NCI-H82 (cell line): ENCODE data around the gene GRM2.
"Not testable (repeated sequence)": the region's sequence is repeated elsewhere in the genome, so short reads cannot be mapped to it uniquely, and the experiment has no call there.

Experiments
- DNase-seq: peaks from one replicate; lab custom pipeline; 2025; lab: John Stamatoyannopoulos, UW

The GRM2 gene

DNA sequence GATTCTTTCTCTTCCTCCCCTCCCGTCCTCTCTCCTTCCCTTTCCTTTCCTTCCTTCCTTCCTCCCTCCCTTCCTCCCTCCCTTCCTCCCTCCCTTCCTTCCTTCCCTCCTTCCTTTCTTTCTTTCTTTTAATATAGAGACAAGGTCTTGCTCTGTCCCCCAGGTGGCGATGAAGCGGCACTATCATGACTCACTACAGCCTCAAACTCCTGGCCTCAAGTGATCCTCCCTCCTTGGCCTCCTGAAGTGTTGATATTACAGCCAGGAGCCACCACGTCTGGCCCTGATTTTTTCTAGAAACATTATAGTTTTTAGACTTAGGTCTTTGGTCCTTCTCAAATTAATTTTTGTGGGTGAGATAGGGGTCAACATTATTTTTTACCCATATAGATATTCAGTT is 15.5 kb downstream of the GRM2 start:
- peak; percentile 27 for DNase-seq

DNA sequence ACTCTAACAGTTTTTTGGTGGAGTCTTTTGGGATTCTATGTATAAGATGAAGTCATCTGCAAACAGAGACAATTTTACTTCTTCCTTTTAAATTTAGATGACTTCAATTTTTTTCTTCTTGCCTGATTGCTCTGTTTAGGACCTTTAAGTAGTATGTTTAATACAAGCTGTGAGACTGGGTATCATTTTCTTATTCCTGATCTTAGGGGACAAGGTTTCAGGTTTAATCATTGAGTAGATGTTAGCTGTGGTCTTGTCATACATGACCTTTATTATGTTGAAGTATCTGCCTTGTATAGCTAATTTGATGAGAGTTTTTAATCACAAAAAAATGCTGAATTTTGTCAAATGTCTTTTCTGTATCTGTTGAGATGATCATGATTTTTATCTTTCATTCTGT is 20.6 kb downstream of the GRM2 start:
- no peak for DNase-seq

DNA sequence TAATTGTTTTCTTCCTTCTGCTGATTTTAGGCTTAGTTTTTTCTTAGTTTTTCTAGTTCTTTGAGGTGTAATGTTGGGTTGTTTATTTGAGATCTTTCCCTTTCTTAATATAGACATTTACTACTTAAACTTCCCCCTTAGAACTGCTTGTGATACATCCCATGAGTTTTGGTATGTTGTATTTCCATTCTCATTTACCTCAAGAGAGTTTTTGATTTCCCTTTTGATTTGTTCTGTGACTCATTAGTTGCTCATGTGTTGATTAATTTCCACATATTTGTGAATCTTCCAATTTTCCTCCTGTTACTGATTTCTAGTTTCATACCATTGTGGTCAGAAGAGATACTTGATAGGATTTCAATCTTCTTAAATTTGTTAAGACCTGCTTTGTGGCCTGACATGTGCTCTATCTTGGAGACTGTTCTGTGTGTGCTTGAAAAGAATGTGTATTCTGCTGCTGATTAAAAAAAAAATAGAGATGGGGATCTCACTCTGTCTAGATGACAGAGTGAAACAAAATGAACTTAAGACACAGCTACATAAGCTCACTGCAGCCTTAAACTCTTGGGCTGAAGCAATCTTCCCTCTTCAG is 22.3 kb downstream of the GRM2 start:
- DNase-seq = no peak

DNA sequence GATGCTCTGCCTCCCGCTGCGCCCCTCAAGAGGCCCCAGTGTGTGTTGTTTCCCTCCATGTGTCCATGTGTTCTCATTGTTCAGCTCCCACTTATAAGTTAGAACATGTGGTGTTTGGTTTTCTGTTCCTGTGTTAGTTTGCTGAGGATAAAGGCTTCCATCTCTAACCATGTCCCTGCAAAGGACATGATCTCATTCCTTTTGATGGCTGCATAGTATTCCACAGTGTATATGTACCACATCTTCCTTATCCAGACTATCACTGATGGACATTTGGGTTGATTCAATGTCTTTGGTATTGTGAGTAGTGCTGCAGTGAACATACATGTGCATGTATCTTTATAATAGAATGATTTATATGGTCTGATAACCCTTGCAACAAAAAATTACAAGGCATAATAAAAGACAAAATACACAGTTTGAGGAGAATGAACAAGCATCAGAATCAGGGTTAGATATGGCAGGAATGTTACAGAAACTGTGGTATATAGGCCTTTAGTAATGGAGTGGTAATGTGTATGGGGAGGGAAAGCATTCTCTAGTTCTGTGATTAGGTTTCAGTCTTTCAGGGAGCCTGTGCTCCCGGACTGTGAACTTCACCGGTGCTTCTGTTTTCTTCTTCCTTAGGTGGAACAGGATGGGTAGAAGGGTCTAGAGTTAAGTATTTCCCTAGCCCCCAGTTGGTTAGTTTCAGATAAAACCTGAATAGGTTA is 27.1 kb downstream of the GRM2 start:
- no peak for DNase-seq

DNA sequence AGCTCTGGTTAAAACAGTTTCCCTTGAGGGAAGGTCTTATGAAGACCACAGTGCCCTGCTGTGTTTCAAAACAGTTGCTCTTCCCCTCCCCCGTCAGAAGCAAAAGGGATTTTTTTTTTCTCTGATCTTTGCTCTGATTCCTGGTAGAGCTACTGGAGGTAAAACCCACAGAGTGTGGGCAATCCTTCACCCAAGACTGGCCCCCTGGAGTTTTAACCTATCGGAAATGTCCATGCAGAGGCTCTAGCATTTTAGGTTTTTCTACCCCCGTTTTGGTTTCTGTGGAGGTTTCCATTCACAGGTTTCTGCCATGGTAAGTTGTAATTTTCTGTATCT is 27.7 kb downstream of the GRM2 start:
- DNase-seq = no peak

DNA sequence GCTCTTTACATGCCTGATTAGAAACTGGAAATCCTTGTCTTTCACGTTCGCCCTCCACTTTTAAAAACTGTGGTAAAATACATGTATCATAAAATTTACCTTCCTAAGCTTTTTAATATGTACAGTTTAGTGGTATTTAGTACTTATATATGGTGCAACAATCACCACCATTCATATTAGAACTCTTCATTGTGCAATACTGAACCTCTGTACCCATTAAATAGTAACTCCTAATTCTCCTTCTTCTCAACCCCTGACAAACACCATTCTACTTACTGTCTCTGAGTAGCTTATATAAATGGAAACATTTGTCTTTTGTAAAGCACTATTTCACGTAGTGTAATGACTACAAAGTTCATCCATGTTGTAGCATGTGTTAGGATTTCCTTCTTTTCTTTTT is 28.2 kb downstream of the GRM2 start:
- no peak for DNase-seq

DNA sequence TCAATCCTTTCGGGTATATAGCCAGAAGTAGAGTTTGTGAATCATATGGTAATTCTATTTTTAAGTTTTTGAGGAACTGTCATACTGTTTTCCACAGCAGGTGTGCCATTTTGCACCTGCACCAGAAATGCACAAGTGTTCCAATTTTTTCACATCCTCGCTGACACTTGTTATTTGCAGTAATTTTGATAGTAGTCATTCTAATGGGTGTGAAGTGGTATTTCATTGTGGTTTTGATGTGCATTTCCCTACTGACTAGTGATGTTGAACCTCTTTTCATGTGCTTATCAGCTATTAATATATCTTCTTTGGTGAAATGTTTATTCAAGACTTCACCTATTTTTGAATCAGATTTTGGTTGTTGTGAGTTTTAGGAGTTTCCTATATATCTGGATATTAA is 29.1 kb downstream of the GRM2 start:
- DNase-seq = no peak

DNA sequence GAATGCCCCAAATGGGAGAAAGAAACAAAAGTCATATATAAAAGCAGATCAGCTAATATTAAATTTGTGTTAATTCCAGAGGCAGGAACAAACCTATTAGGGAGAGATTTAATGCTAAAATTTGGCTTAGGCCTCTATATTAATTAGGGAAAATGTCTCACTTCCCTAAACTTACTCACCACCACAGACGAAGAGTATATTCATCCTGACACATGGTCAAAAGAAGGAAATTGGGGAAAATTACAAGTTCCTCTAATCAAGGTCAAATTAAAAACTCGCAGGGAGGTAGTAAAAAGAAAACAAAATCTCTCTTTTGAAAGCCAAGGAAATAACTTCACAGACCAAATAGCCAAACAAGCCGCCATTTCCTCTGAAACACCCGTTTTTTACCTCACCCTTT is 32.2 kb downstream of the GRM2 start:
- DNase-seq = no peak

DNA sequence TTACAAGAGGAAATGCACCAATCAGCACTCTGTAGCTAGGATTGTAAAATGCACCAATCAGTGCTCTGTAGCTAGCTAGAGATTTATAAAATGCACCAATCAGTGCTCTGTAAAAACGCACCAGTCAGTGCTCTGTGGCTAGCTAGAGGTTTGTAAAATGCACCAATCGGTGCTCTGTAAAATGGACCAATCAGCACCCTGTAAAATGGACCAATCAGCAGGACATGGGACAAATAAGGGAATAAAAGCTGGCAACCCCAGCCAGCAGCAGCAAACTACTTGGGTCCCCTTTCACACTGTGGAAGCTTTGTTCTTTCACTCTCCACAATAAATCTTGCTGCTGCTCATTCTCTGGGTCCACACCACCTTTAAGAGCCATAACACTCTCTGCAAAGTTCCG is 35.5 kb downstream of the GRM2 start:
- DNase-seq = not testable (repeated sequence)

DNA sequence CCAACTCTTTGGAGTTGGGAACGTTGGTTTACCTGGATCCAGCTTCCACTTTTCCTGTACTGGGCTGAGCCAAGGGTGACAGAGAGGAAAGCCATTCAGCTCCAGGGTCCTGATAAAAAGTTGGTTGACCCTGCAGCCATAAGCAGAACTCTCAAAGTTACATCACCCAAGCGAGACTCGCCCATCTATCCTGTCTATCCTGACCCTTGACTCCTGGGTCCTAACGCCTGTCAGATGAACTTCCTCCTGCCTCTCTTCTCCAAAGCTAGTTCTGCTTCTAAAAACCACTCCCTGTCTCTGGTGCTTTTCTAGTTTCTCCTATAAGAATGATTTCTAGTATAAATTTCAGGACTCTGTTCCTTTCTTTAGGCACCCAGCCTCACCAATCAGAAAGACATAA is 36.1 kb downstream of the GRM2 start:
- DNase-seq = not testable (repeated sequence)

DNA sequence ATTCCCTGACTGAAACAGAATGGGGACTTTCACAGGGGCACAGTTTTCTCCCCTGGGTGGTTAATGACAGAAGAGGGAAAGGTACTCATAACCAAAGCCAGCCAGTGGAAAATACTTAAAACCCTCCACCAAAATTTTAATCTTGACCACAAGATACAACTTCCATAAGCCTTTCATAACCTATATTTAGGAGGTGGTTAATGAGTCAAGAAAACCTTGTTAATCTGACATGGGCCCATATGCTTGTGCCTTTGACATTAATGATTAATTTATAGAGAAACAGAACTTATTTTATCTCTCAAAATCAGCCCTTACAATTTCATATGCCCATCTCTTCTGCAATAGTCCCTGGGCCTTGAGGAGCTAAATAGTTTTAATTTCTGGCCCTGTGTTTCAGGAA is 41.0 kb downstream of the GRM2 start:
- no peak for DNase-seq

DNA sequence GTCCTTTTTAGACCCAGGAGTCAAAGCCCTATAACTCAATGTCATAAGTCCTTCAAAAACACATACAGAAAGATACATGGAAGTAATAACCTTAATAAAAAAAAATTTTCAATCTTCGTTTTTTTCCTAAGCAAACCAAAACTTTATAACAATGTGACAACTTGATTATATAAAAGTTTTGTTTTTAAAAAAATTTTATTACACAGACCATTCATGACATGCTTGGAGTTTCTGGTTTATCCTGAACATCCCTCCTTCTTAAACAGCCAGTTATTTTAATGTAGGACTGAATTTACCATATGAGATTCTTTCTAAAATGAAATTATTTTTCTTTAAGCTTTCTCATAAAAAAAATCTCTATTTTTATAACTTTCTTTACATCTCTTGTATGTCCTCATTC is 41.5 kb downstream of the GRM2 start:
- DNase-seq = no peak

DNA sequence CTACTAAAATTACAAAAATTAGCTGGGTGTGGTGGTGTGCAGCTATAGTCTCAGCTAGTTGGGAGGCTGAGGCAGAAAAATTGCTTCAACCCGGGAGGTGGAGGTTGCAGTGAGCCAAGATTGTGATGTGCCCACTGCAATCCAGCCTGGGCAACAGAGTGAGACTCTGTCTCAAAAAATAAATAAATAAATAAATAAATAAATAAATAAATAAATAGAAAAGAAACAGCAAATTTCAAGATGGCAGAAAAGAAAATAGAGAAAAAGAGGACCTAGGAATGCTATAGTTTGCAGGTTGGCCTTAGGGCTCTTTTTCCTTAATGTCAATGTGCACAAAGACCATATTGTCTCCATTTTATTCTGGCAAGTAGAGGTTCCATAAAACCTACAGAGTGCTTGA is 44.0 kb downstream of the GRM2 start:
- no peak for DNase-seq

DNA sequence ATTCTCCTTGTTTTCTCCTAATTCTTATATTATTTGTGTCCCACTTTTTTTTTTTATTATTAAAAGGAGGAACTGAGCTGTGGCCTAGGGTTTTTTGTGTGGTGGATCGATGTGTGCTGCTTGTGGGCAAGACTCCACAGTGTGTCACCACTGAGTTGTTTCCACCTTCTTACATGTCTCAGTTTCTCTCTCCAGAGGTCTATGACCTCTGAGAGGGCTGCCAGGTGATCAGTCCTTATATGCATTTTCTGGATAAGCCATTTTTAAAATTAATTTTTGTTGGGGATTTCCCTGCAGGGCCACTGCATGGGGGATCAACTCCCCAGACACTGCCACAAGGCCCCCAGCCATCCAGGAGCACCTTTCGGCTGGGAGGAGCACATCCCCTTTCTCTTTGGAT is 44.4 kb downstream of the GRM2 start:
- no peak for DNase-seq

DNA sequence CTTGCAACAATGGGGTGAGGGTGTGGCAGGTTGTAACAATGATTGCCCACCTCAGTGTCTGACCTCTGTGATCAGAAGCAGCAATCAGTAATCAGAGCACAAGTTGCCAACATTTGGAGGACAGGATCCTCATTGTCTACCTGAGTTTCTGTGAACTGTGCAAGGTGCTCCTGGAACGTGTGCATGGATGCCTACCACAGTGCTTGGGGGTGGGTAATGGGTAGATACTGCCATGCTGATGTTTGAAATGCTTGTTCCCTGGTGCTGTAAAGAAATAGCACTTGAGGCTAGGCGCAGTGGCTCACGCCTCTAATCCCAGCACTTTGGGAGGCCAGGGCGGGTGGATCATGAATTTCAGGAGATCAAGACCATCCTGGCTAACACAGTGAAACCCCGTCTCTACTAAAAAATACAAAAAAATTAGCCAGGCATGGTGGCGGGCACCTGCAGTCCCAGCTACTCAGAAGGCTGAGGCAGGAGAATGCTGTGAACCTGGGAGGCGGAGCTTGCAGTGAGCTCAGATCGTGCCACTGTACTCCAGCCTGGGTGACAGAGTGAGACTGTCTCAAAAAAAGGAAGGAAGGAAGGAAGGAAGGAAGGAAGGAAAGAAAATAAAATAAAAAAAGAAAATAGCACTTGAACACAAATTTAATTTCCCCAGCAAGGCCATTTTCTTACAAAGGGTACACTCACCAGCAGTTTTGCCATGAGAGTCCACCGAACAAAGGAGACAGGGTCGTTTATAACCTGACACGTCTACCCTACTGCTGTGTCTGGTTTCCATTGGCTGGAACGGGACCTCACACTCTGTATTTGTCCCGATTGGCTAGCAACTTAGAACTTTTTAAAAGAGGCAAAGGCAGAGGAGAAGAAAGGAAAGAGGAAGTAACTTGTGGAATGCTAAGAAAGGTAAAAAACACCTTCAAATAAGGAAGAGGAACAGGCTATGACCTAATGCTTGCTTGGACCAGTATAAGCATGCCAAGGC is 47.2 kb downstream of the GRM2 start:
- not testable (repeated sequence) for DNase-seq

DNA sequence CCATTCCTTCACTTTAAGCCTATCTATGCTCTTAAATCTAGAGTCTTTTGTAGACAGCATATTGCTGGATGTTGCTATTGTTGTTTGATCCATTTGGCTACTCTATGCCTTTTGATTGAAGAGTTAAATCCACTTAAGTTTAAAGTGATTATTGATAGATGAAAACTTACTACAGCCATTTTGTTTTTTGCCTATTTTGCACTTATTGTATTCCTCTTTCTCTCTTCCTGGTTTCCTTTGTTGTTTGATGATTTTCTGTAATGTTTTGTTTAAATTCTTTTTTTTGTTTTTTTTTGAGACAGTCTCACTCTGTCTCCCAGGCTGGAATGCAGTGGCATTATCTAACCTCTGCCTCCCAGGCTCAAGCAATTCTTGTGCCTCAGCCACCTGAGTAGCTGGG is 52.3 kb downstream of the GRM2 start:
- DNase-seq = no peak
